Activated CD8-positive, alpha-beta memory T cell treated with anti-CD3 and anti-CD28 coated beads, Interleukin-2, amount 50 U/mL, for 1 hour (primary cell): ENCODE data around the gene ADGRG1.
"Not testable (repeated sequence)": the region's sequence is repeated elsewhere in the genome, so short reads cannot be mapped to it uniquely, and the experiment has no call there.

ENCODE experiments used
- DNase-seq: peaks from one replicate; pipeline ENCODE4 v3.0.0-alpha.2; 2020; ENCODE audit errors: extremely low read depth

The ADGRG1 gene

GRCh38 chr16:57698812-57699405 lies 70.5 kb downstream of the ADGRG1 start:
- DNase-seq: no peak

GRCh38 chr16:57699481-57699880 lies 71.1 kb downstream of the ADGRG1 start:
- no peak for DNase-seq

GRCh38 chr16:57699899-57700298 lies 71.5 kb downstream of the ADGRG1 start:
- DNase-seq: no peak

- DNase-seq: no peak
Observed at GRCh38 chr16:57700781-57701551, 72.5 kb downstream of the ADGRG1 start.

GRCh38 chr16:57701759-57702371 lies 73.4 kb downstream of the ADGRG1 start:
- no peak for DNase-seq

GRCh38 chr16:57703416-57704010 lies 75.1 kb downstream of the ADGRG1 start:
- no peak for DNase-seq

GRCh38 chr16:57704011-57704904 lies 75.8 kb downstream of the ADGRG1 start:
- no peak for DNase-seq

GRCh38 chr16:57704905-57705852 lies 76.7 kb downstream of the ADGRG1 start:
- DNase-seq: no peak

- DNase-seq: no peak
Observed at GRCh38 chr16:57706717-57707116, 78.3 kb downstream of the ADGRG1 start.

GRCh38 chr16:57707331-57707730 lies 78.9 kb downstream of the ADGRG1 start:
- DNase-seq: no peak

- no peak for DNase-seq
Observed at GRCh38 chr16:57708168-57708567, 79.7 kb downstream of the ADGRG1 start.

GRCh38 chr16:57709663-57710062 lies 81.2 kb downstream of the ADGRG1 start:
- no peak for DNase-seq

GRCh38 chr16:57711346-57711745 lies 82.9 kb downstream of the ADGRG1 start:
- no peak for DNase-seq

- no peak for DNase-seq
Observed at GRCh38 chr16:57711993-57712392, 83.6 kb downstream of the ADGRG1 start.

GRCh38 chr16:57712569-57712968 lies 84.1 kb downstream of the ADGRG1 start:
- not testable (repeated sequence) for DNase-seq

GRCh38 chr16:57713596-57713995 lies 85.2 kb downstream of the ADGRG1 start:
- DNase-seq: no peak

- no peak for DNase-seq
Observed at GRCh38 chr16:57714047-57714446, 85.6 kb downstream of the ADGRG1 start.
